Stimulated activated CD8-positive, alpha-beta memory T cell treated with anti-CD3 and anti-CD28 coated beads, Interleukin-7, amount 100 ng/mL, for 1 hour (primary cell): Measurements from ENCODE around the gene DBH.

Experiments
- DNase-seq, 2 donors: peaks; one replicate each; pipeline ENCODE4 v3.0.0-alpha.2; 2020; ENCODE audit warnings: low read depth in 2 of 2

DBH gene

GRCh38 chr9:133604214-133604613 lies 31.9 kb upstream of the DBH start:
- peak; percentile 8 to 18 for DNase-seq

- no peak for DNase-seq
Measured at GRCh38 chr9:133604856-133605255, 31.3 kb upstream of the DBH start.

DNA sequence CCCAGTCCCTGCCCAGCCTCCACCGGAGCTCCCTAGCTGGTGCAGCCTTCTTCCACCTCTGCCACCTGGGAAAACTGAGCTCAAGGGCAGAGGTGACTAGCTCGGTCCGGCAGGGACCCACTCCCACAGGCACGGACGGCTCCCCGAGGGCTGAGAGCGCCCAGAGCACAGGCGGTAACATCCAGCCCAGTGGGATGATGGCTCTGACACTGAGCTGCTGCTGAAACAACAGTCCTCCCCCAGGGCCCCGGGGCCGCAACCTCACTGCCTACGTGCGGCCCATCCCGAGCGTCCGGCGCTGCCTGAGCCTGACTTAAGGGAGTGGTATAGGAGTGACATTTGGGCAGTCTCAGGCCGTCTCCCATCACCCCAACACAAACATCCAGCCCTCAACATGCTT lies 30.7 kb upstream of the DBH start:
- no peak for DNase-seq

DNA sequence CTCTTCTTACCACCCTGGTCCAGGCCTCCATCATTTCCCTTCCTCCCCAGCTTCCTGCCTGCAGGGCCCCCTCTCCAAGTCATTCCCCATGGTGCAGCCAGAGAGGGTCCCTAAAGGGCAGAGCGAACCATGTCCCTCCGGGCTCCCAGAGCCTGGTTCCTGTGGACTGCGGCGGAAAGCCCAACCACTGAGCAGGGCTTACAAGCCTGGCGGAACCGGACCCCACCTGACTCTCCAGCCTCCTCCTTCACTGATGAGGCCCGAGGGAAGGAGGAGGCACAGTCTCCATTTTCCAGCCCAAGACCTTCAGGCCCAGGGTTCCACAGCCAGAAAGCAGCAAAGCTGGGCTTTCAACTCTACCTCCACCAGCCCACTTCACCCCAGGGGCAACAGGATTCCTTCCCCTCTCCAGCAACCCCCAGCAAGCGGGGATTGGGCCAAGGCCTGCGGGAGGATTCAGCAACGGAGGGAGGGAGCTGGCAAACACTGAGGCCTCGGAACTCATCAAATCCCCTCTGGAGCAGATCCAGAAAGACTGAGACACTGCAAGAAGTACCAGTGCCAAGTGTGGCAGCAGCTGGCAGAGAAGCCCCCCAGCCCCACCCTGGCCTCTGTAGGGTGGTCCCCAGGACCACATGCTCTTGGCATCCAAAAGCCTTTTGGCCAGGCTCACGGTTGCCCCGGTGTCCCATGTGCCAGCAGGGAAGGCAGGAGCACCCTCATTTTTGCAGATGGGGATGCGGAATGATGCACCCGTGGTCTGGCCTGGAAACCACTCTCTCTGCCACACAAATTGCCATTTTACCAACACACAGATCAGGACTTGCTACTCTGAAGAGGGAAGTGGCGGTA lies 30.1 kb upstream of the DBH start:
- no peak for DNase-seq

- DNase-seq, result no peak
Measured at GRCh38 chr9:133606708-133607025, 29.5 kb upstream of the DBH start.

DNA sequence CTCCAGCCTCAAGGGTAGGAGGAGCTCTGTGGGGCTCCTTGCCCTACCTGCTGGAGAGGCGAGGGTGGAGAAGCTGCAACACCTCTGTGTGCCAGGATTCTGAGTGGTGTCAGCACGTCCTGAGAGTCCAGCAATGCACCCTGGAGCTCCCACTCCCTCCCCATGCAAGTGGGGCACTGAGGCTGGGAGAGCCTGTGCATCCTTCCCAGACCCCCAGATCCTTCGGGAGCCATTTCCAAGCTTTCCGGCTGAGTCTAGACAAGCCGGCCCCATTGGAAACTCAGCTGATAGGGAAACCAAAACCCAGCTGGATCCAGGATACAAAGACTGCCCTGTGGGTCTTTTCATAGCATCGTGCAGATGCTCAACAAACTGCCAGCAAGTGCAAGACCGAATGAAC lies 28.8 kb upstream of the DBH start:
- no peak for DNase-seq

DNA sequence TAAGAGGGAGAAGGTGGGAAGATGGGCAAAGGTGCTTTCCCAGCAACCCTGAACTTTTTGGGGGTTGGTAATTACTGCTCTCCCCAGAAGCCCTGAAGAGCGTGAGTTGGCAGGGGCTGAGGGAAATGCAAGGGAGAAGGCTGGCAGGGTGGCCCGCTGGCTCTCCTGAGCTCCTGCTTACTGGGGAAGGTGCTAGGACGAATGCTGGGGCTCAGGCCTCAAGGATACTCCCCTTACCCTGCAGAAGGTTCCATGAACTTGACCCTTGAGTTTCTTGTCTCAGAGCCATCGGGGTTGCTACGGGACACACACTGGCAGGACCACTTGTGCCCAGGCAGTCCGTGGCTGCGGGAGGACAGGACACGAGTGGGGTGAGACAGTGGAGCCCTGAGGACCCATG lies 28.2 kb upstream of the DBH start:
- no peak for DNase-seq

- no peak for DNase-seq
Measured at GRCh38 chr9:133608382-133608781, 27.8 kb upstream of the DBH start.

- DNase-seq, result no peak
Measured at GRCh38 chr9:133608889-133609288, 27.3 kb upstream of the DBH start.

- no peak for DNase-seq
Measured at GRCh38 chr9:133609311-133610098, 26.7 kb upstream of the DBH start, which contains the start of gene FAM163B. FAM163B (minus strand) TSS chr9:133609389; CDS start chr9:133580223, 29,166 bp downstream.

- no peak for DNase-seq
Measured at GRCh38 chr9:133610845-133611244, 25.3 kb upstream of the DBH start.

DNA sequence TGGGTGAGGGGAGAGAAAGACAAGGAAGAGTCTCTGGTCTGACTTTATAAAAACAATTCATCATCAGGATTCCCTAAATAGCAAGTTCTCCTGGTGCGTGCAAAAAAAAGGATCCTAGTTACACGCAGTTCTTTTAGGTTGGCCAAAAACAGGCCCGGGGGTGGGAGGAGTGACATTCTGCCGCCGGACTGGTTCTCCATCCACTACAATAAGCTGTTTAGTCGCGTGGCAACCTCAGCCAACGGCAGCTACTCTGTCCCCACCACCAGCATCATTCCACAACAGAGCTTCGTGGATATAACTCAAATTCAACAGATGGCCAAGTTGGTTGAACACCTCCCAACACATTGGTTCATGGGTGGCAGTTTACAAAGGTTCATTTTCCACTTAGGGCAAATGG lies 24.1 kb upstream of the DBH start:
- no peak for DNase-seq

DNA sequence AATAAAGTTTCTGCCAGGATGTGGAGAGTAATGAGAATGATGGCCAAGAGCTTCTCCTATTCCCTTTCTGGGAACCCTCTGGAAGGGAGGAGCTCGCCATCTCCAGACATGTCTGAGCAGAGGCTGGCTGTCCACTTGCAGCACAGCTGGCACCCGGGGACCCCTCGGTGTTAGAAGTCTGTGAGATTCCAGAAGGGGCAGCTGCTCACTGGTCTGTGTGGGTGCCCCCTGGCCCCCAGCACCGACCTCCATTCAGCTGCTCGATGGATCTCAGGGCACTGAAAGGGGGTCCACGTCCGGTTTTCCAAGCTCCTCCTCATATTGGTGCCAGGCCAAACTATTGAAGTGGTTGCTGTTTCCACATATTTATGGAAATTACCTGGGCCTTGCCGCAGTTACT lies 23.3 kb upstream of the DBH start:
- no peak for DNase-seq

GRCh38 chr9:133613432-133613831 lies 22.7 kb upstream of the DBH start:
- DNase-seq, result no peak

DNA sequence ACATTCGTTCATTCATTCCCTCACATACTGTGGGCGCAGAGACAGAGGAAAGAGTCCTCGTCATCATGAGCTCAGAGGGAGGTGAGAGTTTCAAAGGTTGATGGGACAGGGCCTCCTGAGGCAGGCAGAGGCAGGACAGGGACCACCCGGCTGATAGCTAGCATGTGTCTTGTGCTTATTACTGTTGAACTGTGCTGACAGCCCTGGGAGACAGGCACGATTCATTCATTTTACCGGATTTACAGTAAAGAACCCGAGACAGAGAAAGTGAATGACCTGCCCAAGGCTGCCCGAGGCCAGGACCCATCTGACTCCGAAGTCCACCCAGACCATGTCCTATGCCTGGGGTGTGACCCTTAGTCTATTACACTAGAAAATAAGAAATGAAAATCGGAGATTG lies 22.1 kb upstream of the DBH start:
- no peak for DNase-seq

DNA sequence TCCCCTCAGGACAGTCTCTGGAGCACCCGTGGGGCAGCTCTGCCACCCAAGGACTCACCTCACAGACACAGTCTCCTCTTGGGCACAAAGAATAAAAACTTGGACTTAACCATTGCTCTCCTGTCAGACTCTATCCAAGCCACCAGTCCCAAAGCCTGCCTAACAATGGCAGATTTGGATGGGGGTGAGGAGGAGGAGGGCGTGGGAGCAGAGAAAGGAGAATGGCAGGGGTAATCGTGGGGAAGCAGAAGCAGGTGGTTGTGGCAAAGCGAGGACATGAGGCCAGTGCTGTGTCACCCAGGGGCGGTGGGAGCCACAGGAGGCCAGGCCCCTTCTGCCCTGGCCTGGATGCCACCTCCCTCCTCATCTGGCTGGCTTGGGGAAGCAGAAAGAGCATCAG lies 21.5 kb upstream of the DBH start:
- DNase-seq, result no peak

GRCh38 chr9:133615186-133615585 lies 21.0 kb upstream of the DBH start:
- no peak for DNase-seq

DNA sequence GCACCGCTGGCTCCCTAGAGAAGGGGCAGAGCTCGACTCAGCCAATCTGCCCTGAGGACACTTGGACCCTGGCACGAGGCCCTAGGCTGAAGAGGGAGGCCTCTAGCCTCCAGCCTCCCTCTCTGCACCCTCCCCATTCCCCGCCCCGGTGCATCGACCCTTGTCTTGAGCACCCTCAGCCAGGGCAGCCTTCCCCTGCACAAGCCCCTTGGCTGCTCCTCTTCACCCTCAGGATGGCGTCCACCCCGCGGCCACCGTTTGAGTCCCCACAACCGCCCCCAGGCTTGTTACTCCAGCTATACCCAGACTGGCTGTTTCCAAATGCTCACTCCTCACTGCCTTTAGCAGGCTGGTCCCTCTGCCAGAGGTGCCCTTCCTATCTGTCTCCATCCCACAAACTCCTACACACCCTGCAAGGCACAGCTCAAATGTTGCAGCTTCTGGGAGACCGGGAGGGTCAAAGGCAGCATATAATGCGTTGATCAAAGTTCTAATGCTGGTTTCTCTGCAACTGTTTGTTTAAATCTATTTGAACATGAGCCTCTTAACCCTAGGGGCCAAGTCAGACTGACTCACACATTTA lies 20.5 kb upstream of the DBH start:
- no peak for DNase-seq

GRCh38 chr9:133616643-133617405 lies 19.3 kb upstream of the DBH start:
- no peak for DNase-seq

GRCh38 chr9:133618726-133619125 lies 17.4 kb upstream of the DBH start:
- no peak for DNase-seq

DNA sequence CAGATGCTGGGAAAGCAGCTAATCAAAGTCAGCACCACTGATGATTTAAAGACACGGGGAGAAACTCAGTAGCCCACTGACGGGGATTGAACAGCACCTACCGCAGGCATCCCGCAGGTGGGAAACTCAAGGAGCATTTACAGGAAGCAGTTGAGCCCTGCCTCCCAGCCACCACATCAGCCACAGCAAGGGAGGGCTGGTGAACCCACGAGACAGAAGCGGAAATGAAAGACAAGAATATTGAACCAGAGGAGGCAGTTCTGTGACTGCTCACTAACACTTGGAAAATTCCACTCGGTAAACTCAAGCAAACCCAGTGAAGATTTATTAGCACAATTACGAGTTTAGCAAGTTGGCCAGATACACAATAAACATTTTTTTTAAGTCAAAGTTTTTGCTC lies 16.4 kb upstream of the DBH start:
- peak; percentile 6 to 23 for DNase-seq

DNA sequence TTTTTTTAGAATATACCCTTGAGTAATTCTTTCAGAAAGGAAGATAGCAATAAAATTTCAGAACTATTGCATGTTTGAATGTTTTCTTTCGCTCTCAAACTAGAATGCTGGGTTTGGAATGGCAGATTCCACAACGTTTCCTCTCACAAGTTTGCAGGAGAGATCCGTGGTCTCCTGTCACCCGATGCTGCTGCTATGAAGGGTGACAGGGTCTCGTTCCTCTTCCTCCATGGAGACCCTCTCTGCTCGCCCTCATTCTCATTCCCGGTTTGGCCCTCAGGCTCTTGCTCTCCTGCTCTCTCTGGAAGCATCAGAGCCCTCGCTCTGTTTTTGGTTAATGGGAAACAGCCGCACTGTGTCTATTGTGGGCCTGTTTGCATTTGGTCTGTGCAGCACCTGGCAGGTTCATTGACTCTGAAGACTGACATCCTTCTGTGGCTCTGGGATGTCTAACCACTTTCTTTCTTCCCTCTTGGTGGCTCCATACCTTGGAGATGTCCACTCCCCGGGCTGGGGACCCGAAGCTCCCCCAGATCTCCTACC lies 14.4 kb upstream of the DBH start:
- no peak for DNase-seq
